H1 (cell line): ENCODE results near the gene ADGRG1. TPM values are rescaled to one million over a fixed set of nuclear protein-coding genes. Genes with fewer than 3 reads are reported as not detected.

Source experiments
- CTCF ChIA-PET: fragments of 300-600 bp; sonication (Branson Sonifier 250); formaldehyde crosslinking; loops from one replicate; lab custom pipeline; 2021; ENCODE audit not compliant: partially characterized antibody; lab: Charles Lee
- POLR2A ChIA-PET: fragments of 300-600 bp; sonication (Branson Sonifier 250); formaldehyde crosslinking; loops from one replicate; lab custom pipeline; 2021; ENCODE audit warnings: inconsistent platforms; ENCODE audit not compliant: partially characterized antibody; lab: Charles Lee
- DNase-seq, 2 experiments: peaks; one replicate each; pipeline versions ENCODE4 v3.0.0 to v3.0.0-alpha.2; 2010 to 2022; ENCODE audit warnings: low spot score in 2 of 2, low read depth in 1 of 2, mixed read lengths in 1 of 2
- FAIRE-seq: peaks from 2 replicates; lab custom pipeline; 2011; peaks lifted over from hg19 to GRCh38; lab: Jason Lieb, UNC
- H2AFZ ChIP-seq: 2 replicates; pipeline ENCODE4 v1.8.1; 2012; ENCODE audit warnings: low read length, inconsistent platforms
- H2AK5ac ChIP-seq: 2 replicates; pipeline ENCODE4 v1.6.1; 2013; ENCODE audit warnings: low read depth, low read length
- H2BK120ac ChIP-seq: replicated peaks from 2 replicates; pipeline ENCODE3; 2013; ENCODE audit warnings: low read depth, low read length, inconsistent platforms
- H2BK12ac ChIP-seq: 2 replicates; pipeline ENCODE4 v1.6.1; 2013; ENCODE audit warnings: low read depth, low read length
- H2BK15ac ChIP-seq: 2 replicates; pipeline ENCODE4 v1.6.1; 2013; ENCODE audit warnings: low read length
- H2BK20ac ChIP-seq: 2 replicates; pipeline ENCODE4 v1.6.1; 2013; ENCODE audit warnings: low read length
- H2BK5ac ChIP-seq: 2 replicates; pipeline ENCODE4 v1.6.1; 2013; ENCODE audit warnings: low read depth, low read length
- H3K14ac ChIP-seq: 2 replicates; pipeline ENCODE4 v1.6.1; 2013; ENCODE audit warnings: inconsistent platforms; ENCODE audit not compliant: insufficient read length
- H3K18ac ChIP-seq: 2 replicates; pipeline ENCODE4 v1.6.1; 2013; ENCODE audit warnings: low read length; ENCODE audit errors: extremely low read depth
- H3K23ac ChIP-seq: 2 replicates; pipeline ENCODE4 v1.6.1; 2013; ENCODE audit warnings: inconsistent platforms; ENCODE audit not compliant: insufficient read length
- H3K23me2 ChIP-seq: 2 replicates; pipeline ENCODE4 v1.6.1; 2013; ENCODE audit warnings: low read depth, low read length
- H3K27ac ChIP-seq: 2 replicates; pipeline ENCODE4 v1.6.1; 2011; ENCODE audit warnings: low read depth, low read length, inconsistent platforms
- H3K27me3 ChIP-seq, 4 experiments: replicated peaks in 1 of 4; 1 replicate in 1 of 4; 2 replicates in 3 of 4; pipeline versions ENCODE4 v1.6.1 to v1.8.1; 2011 to 2013; ENCODE audit warnings: low read length in 3 of 4, mild to moderate bottlenecking in 3 of 4, inconsistent platforms in 2 of 4, mixed read lengths in 2 of 4, moderate library complexity in 1 of 4; ENCODE audit not compliant: control insufficient read depth in 3 of 4, insufficient read depth in 3 of 4; ENCODE audit errors: extremely low read depth in 1 of 4
- H3K36me3 ChIP-seq, 4 experiments: 2 replicates each; pipeline versions ENCODE4 v1.6.1 to v1.8.1; 2011 to 2013; ENCODE audit warnings: mild to moderate bottlenecking in 4 of 4, low read length in 3 of 4, moderate library complexity in 2 of 4, control low read depth in 1 of 4, inconsistent platforms in 1 of 4; ENCODE audit not compliant: insufficient read depth in 4 of 4, control insufficient read depth in 2 of 4
- H3K4ac ChIP-seq: replicated peaks from 2 replicates; pipeline ENCODE3; 2013; ENCODE audit warnings: low read length, low read depth, mixed read lengths, inconsistent platforms; ENCODE audit not compliant: insufficient read length
- H3K4me1 ChIP-seq, 4 experiments: replicated peaks in 1 of 4; 1 replicate in 1 of 4; 2 replicates in 3 of 4; pipeline versions ENCODE4 v1.6.1 to v1.8.1; 2011 to 2013; ENCODE audit warnings: low read length in 3 of 4, inconsistent platforms in 2 of 4, mixed read lengths in 1 of 4; ENCODE audit not compliant: insufficient read depth in 4 of 4, control insufficient read depth in 3 of 4
- H3K4me2 ChIP-seq, 2 experiments: 2 replicates each; pipeline versions ENCODE4 v1.6.1 to v1.8.1; 2011 to 2013; ENCODE audit warnings: low read depth in 2 of 2, low read length in 2 of 2, control low read depth in 1 of 2, inconsistent platforms in 1 of 2, mild to moderate bottlenecking in 1 of 2; ENCODE audit not compliant: insufficient read depth in 1 of 2
- H3K4me3 ChIP-seq, 4 experiments: fragments of 200-600, 300-600 bp in 1 of 4; sonication (generic), shearing (Covaris generic), sonication (Bioruptor Twin) in 1 of 4; 2 replicates each; pipeline versions ENCODE4 v1.5.1 to v1.8.1; 2011 to 2016; ENCODE audit warnings: low read length in 4 of 4, low read depth in 3 of 4, control low read depth in 2 of 4, inconsistent platforms in 2 of 4, mild to moderate bottlenecking in 2 of 4, mixed read lengths in 1 of 4, moderate library complexity in 1 of 4; ENCODE audit not compliant: insufficient read depth in 2 of 4; ENCODE audit errors: extremely low read depth in 1 of 4
- H3K56ac ChIP-seq: replicated peaks from 2 replicates; pipeline ENCODE3; 2013; ENCODE audit warnings: low read depth, mild to moderate bottlenecking, mixed read lengths, low read length, inconsistent platforms; ENCODE audit not compliant: insufficient read length
- H3K79me1 ChIP-seq: 2 replicates; pipeline ENCODE4 v1.6.1; 2013; ENCODE audit warnings: low read depth, low read length, control low read depth
- H3K79me2 ChIP-seq, 2 experiments: 2 replicates each; pipeline versions ENCODE4 v1.6.1 to v1.8.1; 2012 to 2013; ENCODE audit warnings: low read length in 2 of 2, mild to moderate bottlenecking in 2 of 2, inconsistent platforms in 1 of 2; ENCODE audit not compliant: insufficient read depth in 2 of 2, control insufficient read depth in 1 of 2
- H3K9ac ChIP-seq, 4 experiments: replicated peaks in 1 of 4; 1 replicate in 1 of 4; 2 replicates in 3 of 4; pipeline versions ENCODE4 v1.6.1 to v1.8.1; 2011 to 2013; ENCODE audit warnings: low read depth in 3 of 4, low read length in 3 of 4, control low read depth in 2 of 4, mild to moderate bottlenecking in 2 of 4, moderate library complexity in 2 of 4, inconsistent platforms in 1 of 4; ENCODE audit errors: extremely low read depth in 1 of 4
- H3K9me3 ChIP-seq, 2 experiments: 2 replicates each; pipeline versions ENCODE4 v1.6.1 to v1.8.1; 2012 to 2013; ENCODE audit warnings: mild to moderate bottlenecking in 2 of 2, moderate library complexity in 2 of 2, control low read depth in 1 of 2, inconsistent platforms in 1 of 2, low read depth in 1 of 2, low read length in 1 of 2, mixed read lengths in 1 of 2; ENCODE audit not compliant: insufficient read depth in 2 of 2
- H4K20me1 ChIP-seq, 2 experiments: replicated peaks in 1 of 2; 2 replicates each; pipeline versions ENCODE3 to v1.8.1; 2011 to 2013; ENCODE audit warnings: inconsistent platforms in 2 of 2, low read length in 2 of 2, mild to moderate bottlenecking in 1 of 2; ENCODE audit not compliant: insufficient read depth in 2 of 2, control insufficient read depth in 1 of 2
- H4K5ac ChIP-seq: 2 replicates; pipeline ENCODE4 v1.6.1; 2013; ENCODE audit warnings: low read length, low read depth, mixed read lengths, inconsistent platforms; ENCODE audit not compliant: insufficient read length
- H4K8ac ChIP-seq: 2 replicates; pipeline ENCODE4 v1.8.0; 2013; ENCODE audit warnings: mild to moderate bottlenecking, moderate library complexity, low read length, inconsistent platforms; ENCODE audit not compliant: insufficient read depth; ENCODE audit errors: extremely low read depth
- H4K91ac ChIP-seq: replicated peaks from 2 replicates; pipeline ENCODE3; 2013; ENCODE audit warnings: low read length, mixed read lengths, inconsistent platforms; ENCODE audit not compliant: insufficient read length
- JUN ChIP-seq: IDR thresholded peaks from 2 replicates; pipeline ENCODE4 v1.6.1; 2011; ENCODE audit warnings: low read depth, mild to moderate bottlenecking, improper control_type of control experiment, low read length
- KDM1A ChIP-seq: fragments of 200-600, 300-600 bp; sonication (generic); IDR thresholded peaks from 2 replicates; pipeline ENCODE4 v1.7.1; 2016; ENCODE audit warnings: mild to moderate bottlenecking, low read length, borderline replicate concordance
- RBBP5 ChIP-seq: IDR thresholded peaks from 2 replicates; pipeline ENCODE4 v1.7.1; 2012; ENCODE audit warnings: low read depth, mild to moderate bottlenecking, inconsistent platforms, low read length, moderate library complexity, borderline replicate concordance
- SIRT6 ChIP-seq: IDR thresholded peaks from one replicate; pipeline ENCODE4 v1.7.1; 2012; ENCODE audit warnings: low read length, inconsistent platforms
- SIX5 ChIP-seq: IDR thresholded peaks from 2 replicates; pipeline ENCODE4 v1.6.1; 2011; ENCODE audit warnings: mild to moderate bottlenecking, low read depth, low read length
- SP1 ChIP-seq: IDR thresholded peaks from 2 replicates; pipeline ENCODE4 v1.6.1; 2011; ENCODE audit warnings: low read depth, low read length
- SP4 ChIP-seq: IDR thresholded peaks from 2 replicates; pipeline ENCODE4 v1.6.1; 2012; ENCODE audit warnings: low read length, inconsistent platforms
- SRF ChIP-seq: IDR thresholded peaks from 2 replicates; pipeline ENCODE4 v1.6.1; 2011; ENCODE audit warnings: mild to moderate bottlenecking, low read depth, low read length, moderate library complexity
- TAF1 ChIP-seq: IDR thresholded peaks from 2 replicates; pipeline ENCODE4 v1.6.1; 2011; ENCODE audit warnings: mild to moderate bottlenecking, low read depth, low read length
- TAF7 ChIP-seq: optimal IDR thresholded peaks from 2 replicates; pipeline ENCODE3; 2011; ENCODE audit warnings: low read depth, mild to moderate bottlenecking, inconsistent platforms, low read length, moderate library complexity, borderline replicate concordance
- TCF12 ChIP-seq: IDR thresholded peaks from 2 replicates; pipeline ENCODE4 v1.6.1; 2011; ENCODE audit warnings: low read depth, mild to moderate bottlenecking, low read length
- YY1 ChIP-seq: IDR thresholded peaks from 2 replicates; pipeline ENCODE4 v1.6.1; 2011; ENCODE audit warnings: low read depth, mild to moderate bottlenecking, low read length
- WGBS, 2 experiments: shearing (Covaris generic) in 1 of 2; methylation state at CpG; one replicate each; pipeline versions ENCODE4 v1.1.6 to v1.1.7; 2013 to 2015; ENCODE audit warnings: low lambda C conversion rate in 2 of 2, mixed read lengths in 2 of 2, inconsistent platforms in 1 of 2, low coverage in 1 of 2, missing lambda C conversion rate in 1 of 2; ENCODE audit not compliant: insufficient replicate concordance in 2 of 2, insufficient coverage in 1 of 2, insufficient read length in 1 of 2; ENCODE audit errors: extremely low coverage in 1 of 2, missing lambda C conversion rate in 1 of 2; 5-methylcytosine and 5-hydroxymethylcytosine counted together
- polyA plus RNA-seq, 7 experiments: library from polyadenylated mRNA; depleted of rRNA in 3 of 7; stranded (reverse) in 5 of 7; unstranded in 2 of 7; fragments of >200 nt in 5 of 7; fragments of 200-250 nt in 2 of 7; gene quantifications; 1 replicate in 5 of 7; 2 replicates in 1 of 7; 4 replicates in 1 of 7; pipeline versions ENCODE4 v1.2.1 to v1.2.3, GENCODE V29; 2011 to 2013; ENCODE audit warnings: missing spikeins in 2 of 7, mixed read lengths in 2 of 7
- total RNA-seq: library from RNA; stranded (reverse); fragmentation: NEBNext Ultra II Directional; extraction: Animal tissue kit (Norgen Biotek cat#: 25700); gene quantifications from 2 replicates; pipeline ENCODE4 v1.2.1, GENCODE V29; 2021

ADGRG1 gene
- total and polyA plus RNA-seq, 2 of the 8 experiments (the other 6 are each of a cell fraction or from before 2014, with no cell fraction given), result 1.3 to 2.6 TPM

GRCh38 chr16:57648581-57649442 is 20.4 kb downstream of the ADGRG1 start:
- no peak overlapping the region for H2AFZ ChIP-seq
- 0 out of 7 replicates have a peak, but pooled peaks cover 0 to 3% (median 0%) of the 10 kb centered on the region in 4 experiments for H3K27me3 ChIP-seq
- WGBS, 2 experiments, result 44% methylated on average over 18 of the region's 18 CpGs; no CpG with 5 or more reads in 1 of the 2 experiments
- peak; percentile 84 for FAIRE-seq
- H4K91ac ChIP-seq, result no peak overlapping the region
- no peaks in the 10 kb centered on the region; the same call in 1 of the 2 replicates for H3K23me2 ChIP-seq
- H2BK15ac ChIP-seq, result no peak overlapping the region
- no peak overlapping the region for H3K9ac ChIP-seq
- no peak overlapping the region; the same call in 1 of the 2 replicates for H3K18ac ChIP-seq
- H2BK12ac ChIP-seq, result no peak overlapping the region; the same call in 1 of the 2 replicates
- H2BK20ac ChIP-seq, result no peak overlapping the region
- POLR2A ChIA-PET, result interaction anchor here (0.6 to 1.7 kb wide), 4 partner anchors 22 to 112 kb away, joined by 3 to 4 read pairs (median 3); partner anchors contain the start of gene KATNB1
- peak; percentile 65 to 98 for DNase-seq
- H3K36me3 ChIP-seq, result no peaks in the 10 kb centered on the region; a peak in 1 of 8 replicates
- no peak overlapping the region for H2BK5ac ChIP-seq
- peaks cover 0 to 9% of the 10 kb centered on the region in 2 experiments for H4K20me1 ChIP-seq
- no peak overlapping the region for H3K4me2 ChIP-seq
- H3K23ac ChIP-seq, result no peak overlapping the region
- H3K4me1 ChIP-seq, result peaks cover 0 to under 1% (median 0%) of the 10 kb centered on the region in 4 experiments; a peak in 3 of 7 replicates
- H3K79me1 ChIP-seq, result no peaks in the 10 kb centered on the region
- H3K4ac ChIP-seq, result no peak overlapping the region
- H2BK120ac ChIP-seq, result no peak overlapping the region
- no peak overlapping the region for H3K4me3 ChIP-seq
- H4K8ac ChIP-seq, result no peak overlapping the region
- CTCF ChIA-PET, result interaction anchor here (0.5 to 6.6 kb wide), 63 partner anchors 9 to 873 kb away, joined by 3 to 122 read pairs (median 4); partner anchors contain the start of genes ADGRG1, ADGRG3, DOK4 and DRC7
- H3K56ac ChIP-seq, result no peak overlapping the region
- 0 out of 2 replicates have a peak overlapping the region, but pooled peaks have one; percentile 58 for H2AK5ac ChIP-seq
- no peak overlapping the region for H4K5ac ChIP-seq
- H3K79me2 ChIP-seq, result no peaks in the 10 kb centered on the region
- H3K14ac ChIP-seq, result no peak overlapping the region
- H3K9me3 ChIP-seq, result no peaks in the 10 kb centered on the region; a peak in 2 of 4 replicates
- H3K27ac ChIP-seq, result no peak overlapping the region
- TF ChIP-seq YY1 (peak; percentile 65), SP4 (no peak), SP1 (no peak), TAF7 (no peak), TCF12 (no peak), RBBP5 (no peak), SIX5 (no peak), KDM1A (peak; percentile 94), JUN (no peak), SRF (0 out of 2 replicates have a peak, but pooled peaks have one; percentile 15), TAF1 (no peak), SIRT6 (no peak)
